BLaER1 (cell line): Measurements from ENCODE around the gene CCDC170.
"Not testable (repeated sequence)": the region's sequence is repeated elsewhere in the genome, so short reads cannot be mapped to it uniquely, and the experiment has no call there.

Source experiments
- H3K27ac ChIP-seq: shearing (Covaris generic); formaldehyde crosslinking; 2 replicates; pipeline ENCODE4 v1.8.1; 2022
- H3K27me3 ChIP-seq: shearing (Covaris generic); formaldehyde crosslinking; 2 replicates; pipeline ENCODE4 v1.8.1; 2022
- H3K36me3 ChIP-seq: shearing (Covaris generic); formaldehyde crosslinking; 2 replicates; pipeline ENCODE4 v1.8.1; 2022
- H3K4me1 ChIP-seq: shearing (Covaris generic); formaldehyde crosslinking; 2 replicates; pipeline ENCODE4 v1.8.1; 2022
- H3K4me2 ChIP-seq: shearing (Covaris generic); formaldehyde crosslinking; 2 replicates; pipeline ENCODE4 v1.8.1; 2022
- H3K4me3 ChIP-seq: shearing (Covaris generic); formaldehyde crosslinking; 2 replicates; pipeline ENCODE4 v1.8.1; 2022
- H3K9ac ChIP-seq: shearing (Covaris generic); formaldehyde crosslinking; 2 replicates; pipeline ENCODE4 v1.8.1; 2022
- H3K9me3 ChIP-seq: shearing (Covaris generic); formaldehyde crosslinking; 2 replicates; pipeline ENCODE4 v1.8.1; 2022
- H4K20me1 ChIP-seq: shearing (Covaris generic); formaldehyde crosslinking; 2 replicates; pipeline ENCODE4 v1.8.1; 2022
- Cebpa-rat ChIP-seq: shearing (Covaris generic); IDR thresholded peaks from 2 replicates; pipeline ENCODE4 v1.8.1; 2022

The CCDC170 gene

DNA sequence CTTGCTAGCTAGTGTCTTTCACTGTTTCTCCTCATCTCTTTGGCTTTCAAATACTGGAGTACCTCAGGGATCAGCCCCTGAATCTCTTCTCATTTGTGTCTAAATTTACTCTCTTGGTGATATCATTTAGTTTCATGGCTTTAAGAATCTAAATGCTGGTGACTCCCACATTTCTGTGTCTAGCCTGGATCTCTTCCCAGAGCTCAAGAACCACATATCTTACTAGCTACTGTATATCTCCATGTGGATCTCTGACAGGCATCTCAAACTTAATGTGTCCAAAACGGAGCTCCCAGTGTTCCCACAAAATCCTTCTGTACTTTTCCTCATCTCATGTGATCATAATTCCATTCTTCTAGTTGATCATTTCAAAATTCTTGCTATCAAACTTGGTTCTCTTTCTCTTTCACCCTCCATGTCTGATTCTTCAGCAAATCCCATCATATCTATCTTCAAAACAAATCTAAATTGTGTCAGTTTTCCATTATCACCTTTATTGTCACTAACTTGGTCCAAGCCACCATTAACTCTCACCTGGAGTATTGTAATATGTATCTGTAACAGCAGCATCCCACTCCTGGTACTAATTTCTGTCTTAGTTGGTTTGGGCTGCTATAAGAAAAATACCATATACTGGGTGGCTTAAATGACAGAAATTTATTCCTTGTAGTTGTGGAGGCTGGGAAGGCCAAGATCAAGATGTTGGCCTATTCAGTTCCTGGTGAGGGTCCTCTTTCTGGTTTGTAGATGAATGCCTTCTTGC, 45.9 kb downstream of the CCDC170 start:
- no peak for TF ChIP-seq Cebpa-rat
- no peaks in the 10 kb centered on the region for H3K36me3 ChIP-seq
- H3K4me2 ChIP-seq, result no peak overlapping the region
- H3K27me3 ChIP-seq, result no peaks in the 10 kb centered on the region
- H3K4me1 ChIP-seq, result no peaks in the 10 kb centered on the region
- H3K27ac ChIP-seq, result no peak overlapping the region
- no peak overlapping the region for H3K9ac ChIP-seq
- H3K9me3 ChIP-seq, result peaks cover 19% of the 10 kb centered on the region
- H3K4me3 ChIP-seq, result no peak overlapping the region
- no peaks in the 10 kb centered on the region for H4K20me1 ChIP-seq

DNA sequence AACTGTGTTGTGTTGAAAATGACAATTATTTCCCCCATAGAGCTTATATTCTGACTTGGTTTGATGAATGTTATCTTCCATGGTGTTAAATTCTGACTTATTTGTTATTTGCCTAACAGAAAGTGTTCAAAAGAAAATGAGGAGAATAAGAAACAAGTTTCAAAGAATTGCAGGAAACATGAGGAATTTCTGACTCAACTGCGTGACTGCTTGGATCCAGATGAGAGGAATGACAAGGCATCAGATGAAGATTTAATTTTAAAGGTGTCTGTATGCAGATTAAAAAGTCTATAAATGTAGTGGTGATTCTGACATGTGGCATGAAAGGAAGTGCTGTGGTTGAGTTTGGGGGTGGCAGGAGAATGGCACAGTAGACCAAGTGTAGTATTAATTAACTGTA, 50.6 kb downstream of the CCDC170 start:
- no peaks in the 10 kb centered on the region for H3K36me3 ChIP-seq
- H3K9me3 ChIP-seq, result peaks cover 16% of the 10 kb centered on the region
- no peaks in the 10 kb centered on the region for H3K4me1 ChIP-seq
- H3K27ac ChIP-seq, result no peak overlapping the region
- no peaks in the 10 kb centered on the region for H4K20me1 ChIP-seq
- no peak overlapping the region for H3K4me3 ChIP-seq
- no peak for TF ChIP-seq Cebpa-rat
- no peak overlapping the region for H3K4me2 ChIP-seq
- H3K27me3 ChIP-seq, result no peaks in the 10 kb centered on the region
- H3K9ac ChIP-seq, result no peak overlapping the region

DNA sequence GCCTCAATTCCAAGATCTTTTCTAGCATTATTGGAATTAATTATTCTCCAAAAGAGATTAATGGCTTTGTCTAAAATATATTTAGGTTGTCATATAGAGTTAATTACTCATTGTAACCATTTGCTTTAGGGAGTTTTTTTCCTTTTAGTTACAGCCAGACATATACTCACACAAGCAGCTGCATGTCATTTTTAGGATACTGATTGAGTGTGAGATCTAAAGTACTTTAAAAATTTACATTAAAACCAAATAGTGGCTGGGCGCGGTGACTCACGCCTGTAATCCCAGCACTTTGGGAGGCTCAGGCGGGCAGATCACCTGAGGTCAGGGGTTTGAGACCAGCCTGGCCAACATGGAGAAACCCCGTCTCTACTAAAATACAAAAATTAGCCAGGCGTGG, 51.1 kb downstream of the CCDC170 start:
- H3K36me3 ChIP-seq, H3K27ac ChIP-seq: not testable (repeated sequence)

DNA sequence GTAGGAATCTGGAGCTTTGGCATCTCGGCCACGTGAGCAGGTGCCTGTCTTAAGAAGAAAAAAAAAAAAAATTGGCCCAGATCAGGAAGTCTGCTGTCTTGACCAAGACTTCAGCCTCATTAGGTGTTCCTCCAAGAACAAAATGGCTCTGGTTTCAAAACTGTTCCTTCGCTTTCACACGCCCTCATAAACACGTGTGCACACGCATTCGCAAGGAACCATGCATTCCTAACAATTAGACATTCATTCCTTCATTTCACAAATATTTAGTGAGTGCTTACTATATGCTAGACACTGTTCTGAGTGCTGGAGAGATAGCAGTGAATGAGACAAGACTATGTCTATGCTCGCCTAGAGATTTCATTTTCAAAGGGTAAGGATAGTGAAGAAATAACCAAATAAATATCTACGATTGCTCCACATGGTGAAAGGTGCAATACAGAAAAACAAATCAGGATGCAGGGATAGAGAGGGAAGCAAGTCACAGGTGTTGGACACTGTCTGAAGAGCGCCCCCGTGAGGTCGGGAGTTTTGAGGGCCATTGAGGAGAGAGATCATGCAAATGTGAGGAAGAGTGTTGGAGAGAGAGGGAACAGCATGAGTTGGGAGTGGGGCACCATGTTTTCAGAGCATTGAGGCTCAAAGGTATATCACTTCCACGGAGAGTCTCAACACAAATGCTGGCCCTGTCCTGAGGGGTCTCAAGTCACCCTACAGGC, 53.3 kb downstream of the CCDC170 start:
- H3K4me3 ChIP-seq, result no peak overlapping the region
- H4K20me1 ChIP-seq, result no peaks in the 10 kb centered on the region
- H3K27me3 ChIP-seq, result no peaks in the 10 kb centered on the region
- TF ChIP-seq Cebpa-rat, result no peak
- 0 out of 2 replicates have a peak, but pooled peaks cover 8% of the 10 kb centered on the region for H3K9me3 ChIP-seq
- no peak overlapping the region for H3K9ac ChIP-seq
- no peak overlapping the region for H3K4me2 ChIP-seq
- no peak overlapping the region for H3K27ac ChIP-seq
- no peaks in the 10 kb centered on the region for H3K36me3 ChIP-seq
- H3K4me1 ChIP-seq, result no peaks in the 10 kb centered on the region

More for the DNA sequence above, 51.1 kb downstream of the CCDC170 start:
- not testable (repeated sequence) for H3K4me3 ChIP-seq, H3K4me1 ChIP-seq, H3K4me2 ChIP-seq, H3K27me3 ChIP-seq, H4K20me1 ChIP-seq, H3K9ac ChIP-seq
- H3K9me3 ChIP-seq, result peaks cover 11% of the 10 kb centered on the region

- H3K4me2 ChIP-seq, result no peak overlapping the region
- no peak for TF ChIP-seq Cebpa-rat
These were observed 54.4 kb downstream of the CCDC170 start for GRCh38 chr6:151548201-151548600.

DNA sequence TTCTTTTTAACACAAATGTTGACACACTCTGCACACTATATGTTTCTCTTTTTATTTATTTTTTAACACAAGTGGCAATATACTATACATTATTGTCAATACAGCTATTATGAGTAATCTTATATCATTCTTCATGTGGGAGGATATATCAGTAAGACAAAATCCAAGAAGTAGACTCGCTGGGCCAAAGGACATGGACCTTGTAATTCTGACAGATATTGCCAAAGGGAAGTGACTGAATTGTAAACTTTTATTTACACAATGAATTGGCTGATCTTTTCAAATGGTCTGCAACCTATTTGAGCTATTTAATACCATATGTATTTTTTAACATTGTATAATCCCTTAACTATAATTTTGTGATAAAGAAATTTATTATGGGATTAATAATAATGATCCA, 56.0 kb downstream of the CCDC170 start:
- H3K4me3 ChIP-seq, result no peak overlapping the region
- H3K9me3 ChIP-seq, result 0 out of 2 replicates have a peak, but pooled peaks cover 8% of the 10 kb centered on the region
- no peaks in the 10 kb centered on the region for H3K4me1 ChIP-seq
- no peaks in the 10 kb centered on the region for H3K27me3 ChIP-seq
- no peak overlapping the region for H3K27ac ChIP-seq
- H3K36me3 ChIP-seq, result no peaks in the 10 kb centered on the region
- H4K20me1 ChIP-seq, result no peaks in the 10 kb centered on the region
- H3K4me2 ChIP-seq, result no peak overlapping the region
- no peak for TF ChIP-seq Cebpa-rat
- no peak overlapping the region for H3K9ac ChIP-seq

More at GRCh38 chr6:151548201-151548600, 54.4 kb downstream of the CCDC170 start:
- H3K36me3 ChIP-seq, result no peaks in the 10 kb centered on the region
- H3K4me1 ChIP-seq, result no peaks in the 10 kb centered on the region
- no peaks in the 10 kb centered on the region for H4K20me1 ChIP-seq
- H3K27me3 ChIP-seq, result no peaks in the 10 kb centered on the region
- H3K27ac ChIP-seq, result no peak overlapping the region
- H3K9ac ChIP-seq, result no peak overlapping the region
- H3K9me3 ChIP-seq, result 0 out of 2 replicates have a peak, but pooled peaks cover 8% of the 10 kb centered on the region
- no peak overlapping the region for H3K4me3 ChIP-seq

- no peaks in the 10 kb centered on the region for H4K20me1 ChIP-seq
- no peak overlapping the region for H3K27ac ChIP-seq
- no peak for TF ChIP-seq Cebpa-rat
- no peaks in the 10 kb centered on the region for H3K4me1 ChIP-seq
- no peak overlapping the region for H3K4me3 ChIP-seq
- no peak overlapping the region for H3K4me2 ChIP-seq
- H3K27me3 ChIP-seq, result no peaks in the 10 kb centered on the region
- no peaks in the 10 kb centered on the region for H3K36me3 ChIP-seq
- H3K9ac ChIP-seq, result no peak overlapping the region
- 0 out of 2 replicates have a peak, but pooled peaks cover 8% of the 10 kb centered on the region for H3K9me3 ChIP-seq
These were observed 56.8 kb downstream of the CCDC170 start for GRCh38 chr6:151550618-151551017.

DNA sequence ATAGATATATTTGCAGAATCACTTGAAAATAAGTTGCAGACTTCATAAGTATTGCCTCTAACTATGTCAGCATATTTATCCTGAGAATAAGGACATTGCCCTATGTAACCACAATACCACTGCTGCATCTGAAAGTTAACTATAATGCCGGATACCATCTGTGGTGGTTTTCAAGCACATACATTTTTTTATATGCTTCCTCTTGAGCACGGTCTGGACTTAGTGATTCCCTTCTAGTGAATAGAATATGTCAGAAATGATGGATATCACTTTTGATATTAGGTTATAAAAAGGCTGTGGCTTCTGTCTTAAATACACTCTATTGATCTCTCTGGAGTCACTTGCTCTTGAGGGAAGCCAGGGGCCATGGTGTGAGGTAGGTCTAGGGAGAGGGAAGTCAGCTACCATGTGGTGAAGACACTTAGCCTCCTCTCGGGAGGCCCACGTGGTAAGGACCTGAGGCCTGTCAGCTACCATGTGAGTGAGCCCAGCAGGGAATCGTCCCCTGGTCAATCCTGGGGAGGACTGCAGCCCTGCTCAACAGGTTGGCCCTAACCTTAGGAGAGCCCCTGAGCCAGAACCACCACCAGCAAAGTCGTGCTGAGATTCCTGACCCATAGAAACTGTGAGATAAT, 57.5 kb downstream of the CCDC170 start:
- H3K4me1 ChIP-seq, result no peaks in the 10 kb centered on the region
- no peak overlapping the region for H3K4me3 ChIP-seq
- no peak overlapping the region for H3K27ac ChIP-seq
- TF ChIP-seq Cebpa-rat, result no peak
- H3K9me3 ChIP-seq, result 0 out of 2 replicates have a peak, but pooled peaks cover 8% of the 10 kb centered on the region
- no peaks in the 10 kb centered on the region for H3K36me3 ChIP-seq
- H3K4me2 ChIP-seq, result no peak overlapping the region
- no peak overlapping the region for H3K9ac ChIP-seq
- no peaks in the 10 kb centered on the region for H4K20me1 ChIP-seq
- no peaks in the 10 kb centered on the region for H3K27me3 ChIP-seq

DNA sequence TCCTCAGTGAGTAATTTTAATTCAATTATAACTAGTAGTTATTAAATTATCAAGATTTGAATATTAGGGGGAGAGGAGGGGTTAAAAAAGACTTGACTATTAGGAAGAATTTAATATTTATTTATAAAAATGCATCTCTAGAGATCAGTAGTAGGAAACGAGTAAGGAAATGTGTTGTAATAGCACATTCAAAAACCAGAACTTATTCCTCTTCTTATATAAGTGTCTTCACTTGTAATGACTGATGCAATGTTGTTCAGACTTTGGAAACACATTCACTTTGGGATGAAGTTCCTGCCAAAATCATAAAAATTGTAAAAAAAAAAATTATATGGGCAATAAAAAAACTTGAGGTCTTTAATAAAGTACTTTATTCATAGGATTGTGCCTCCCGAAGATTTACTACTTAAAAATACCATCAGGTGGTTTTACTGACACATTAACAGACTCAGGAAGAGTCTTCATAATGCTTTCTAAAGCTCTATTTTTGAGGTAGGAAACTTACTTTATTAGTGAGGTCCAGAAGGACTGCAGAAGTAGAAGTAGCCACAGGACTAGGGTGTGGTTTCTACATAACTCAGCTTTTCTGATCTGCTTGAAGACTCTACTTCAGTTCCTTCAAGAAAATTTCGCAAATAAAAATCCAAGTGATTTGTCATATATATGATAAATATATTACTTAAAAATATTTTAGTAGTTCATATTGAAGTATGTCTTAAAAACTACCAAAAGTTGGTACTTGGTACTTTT, 59.8 kb downstream of the CCDC170 start:
- Histone ChIP-seq H3K9ac (no peak overlapping the region), H3K36me3 (no peaks in the 10 kb centered on the region), H3K9me3 (peaks cover 17% of the 10 kb centered on the region), H3K4me3 (no peak overlapping the region), H3K27ac (no peak overlapping the region), H3K4me1 (no peaks in the 10 kb centered on the region), H4K20me1 (no peaks in the 10 kb centered on the region), H3K27me3 (no peaks in the 10 kb centered on the region), H3K4me2 (no peak overlapping the region)
- TF ChIP-seq Cebpa-rat, result no peak
